HG03108 (cell line): ENCODE data around the gene WNK3.

Experiments
- ATAC-seq: cut with Tn5 transposase; IDR thresholded peaks from one replicate; pipeline ENCODE4 v1.9.1; 2021; ENCODE audit warnings: moderate library complexity; ENCODE audit not compliant: unreplicated experiment

Gene WNK3

DNA sequence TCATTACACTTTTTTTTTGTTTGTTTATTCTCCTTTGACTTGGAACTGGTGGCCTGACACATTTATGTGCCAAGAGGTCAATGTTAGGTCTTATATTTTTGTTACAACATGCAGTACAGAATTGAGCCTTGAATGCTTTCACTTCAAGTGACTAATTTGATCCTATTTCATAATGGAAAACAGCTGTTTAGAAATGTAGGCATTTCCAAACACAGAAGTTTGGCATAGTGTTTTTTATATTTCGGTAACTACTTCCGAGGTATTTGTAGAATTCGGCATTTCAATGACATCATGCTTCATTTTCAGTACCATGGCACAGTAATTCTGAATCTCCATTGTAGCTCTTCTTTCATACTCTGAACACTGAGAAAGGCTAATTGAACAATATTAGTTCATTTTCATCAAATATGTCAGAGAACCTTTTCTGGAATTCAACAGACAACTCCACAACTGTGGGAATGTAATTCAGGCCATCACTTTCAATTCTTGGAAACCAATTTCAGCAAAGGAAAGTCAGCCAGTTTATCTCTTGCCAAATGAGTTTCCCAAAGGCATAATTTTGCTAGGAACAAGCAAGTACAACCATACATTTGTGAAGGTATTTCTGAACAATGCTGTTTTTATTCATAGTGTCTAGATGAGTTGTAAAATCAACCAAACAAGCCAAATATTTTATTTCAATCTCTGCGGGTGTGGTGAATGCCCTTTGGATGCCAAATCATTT, 186.2 kb downstream of the WNK3 start:
- no peak for ATAC-seq

DNA sequence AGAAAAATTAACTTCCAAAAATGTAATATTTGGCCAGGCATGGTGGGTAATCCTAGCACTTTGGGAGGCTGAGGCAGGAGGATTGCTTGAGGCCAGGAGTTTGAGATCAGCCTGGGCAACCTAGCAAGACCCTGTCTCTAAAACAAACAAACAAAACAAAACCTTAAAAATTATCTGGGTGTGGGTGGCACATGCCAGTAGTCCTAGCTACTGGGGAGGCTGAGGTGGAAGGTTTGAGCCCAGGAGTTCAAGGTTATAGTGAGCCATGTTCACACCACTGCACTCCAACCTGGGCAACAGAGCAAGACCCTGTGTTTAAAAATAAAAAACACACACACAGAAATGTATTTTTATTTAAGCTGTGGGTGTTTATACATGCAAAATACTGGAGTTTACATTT, 186.8 kb downstream of the WNK3 start:
- ATAC-seq = no peak

DNA sequence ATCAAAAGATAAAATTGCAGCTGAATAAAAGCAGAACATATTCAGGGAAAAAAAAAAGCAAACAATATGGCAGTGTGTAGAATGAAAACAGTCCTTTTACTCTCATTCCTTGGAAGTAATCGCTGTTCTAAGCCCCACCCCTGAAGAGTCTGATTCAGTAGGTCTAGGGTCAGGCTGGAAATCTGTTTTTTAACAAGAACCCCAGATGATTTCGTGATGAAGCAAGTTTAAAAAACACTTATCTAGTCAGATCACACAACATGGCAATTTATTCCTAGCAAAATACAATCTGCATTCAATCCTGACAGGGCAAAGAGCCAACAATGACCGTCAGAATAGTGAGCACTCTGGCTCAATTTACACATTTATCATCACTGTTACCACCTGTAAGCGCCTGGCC, 190.9 kb downstream of the WNK3 start:
- ATAC-seq = no peak

DNA sequence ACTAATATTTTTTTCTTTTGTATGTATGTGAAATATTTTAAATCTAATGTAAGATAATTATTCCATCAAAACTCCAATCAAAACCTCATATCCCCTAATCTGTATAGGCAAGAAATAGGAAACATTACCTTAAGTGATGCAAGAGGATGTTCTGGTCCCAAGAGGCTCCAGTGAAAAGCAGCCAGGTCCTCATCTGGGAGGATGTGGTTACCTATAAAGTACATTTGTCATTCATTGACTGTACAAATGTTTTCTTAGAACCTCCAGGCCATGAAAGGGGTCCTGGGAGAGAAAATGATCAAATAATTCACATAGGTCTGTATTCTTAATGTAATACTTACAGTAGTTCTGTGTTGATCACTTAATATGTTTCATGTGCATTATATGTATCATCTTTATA, 200.3 kb downstream of the WNK3 start:
- peak; percentile 66 for ATAC-seq
